NCI-H748 (cell line): ENCODE results near the gene GNA15.
A peak's percentile ranks its signal among the peaks of the same experiment; 100 is the strongest.

Experiments used
- DNase-seq: peaks from one replicate; lab custom pipeline; 2025; ENCODE audit not compliant: unreplicated experiment; lab: John Stamatoyannopoulos, UW

The GNA15 gene

DNA sequence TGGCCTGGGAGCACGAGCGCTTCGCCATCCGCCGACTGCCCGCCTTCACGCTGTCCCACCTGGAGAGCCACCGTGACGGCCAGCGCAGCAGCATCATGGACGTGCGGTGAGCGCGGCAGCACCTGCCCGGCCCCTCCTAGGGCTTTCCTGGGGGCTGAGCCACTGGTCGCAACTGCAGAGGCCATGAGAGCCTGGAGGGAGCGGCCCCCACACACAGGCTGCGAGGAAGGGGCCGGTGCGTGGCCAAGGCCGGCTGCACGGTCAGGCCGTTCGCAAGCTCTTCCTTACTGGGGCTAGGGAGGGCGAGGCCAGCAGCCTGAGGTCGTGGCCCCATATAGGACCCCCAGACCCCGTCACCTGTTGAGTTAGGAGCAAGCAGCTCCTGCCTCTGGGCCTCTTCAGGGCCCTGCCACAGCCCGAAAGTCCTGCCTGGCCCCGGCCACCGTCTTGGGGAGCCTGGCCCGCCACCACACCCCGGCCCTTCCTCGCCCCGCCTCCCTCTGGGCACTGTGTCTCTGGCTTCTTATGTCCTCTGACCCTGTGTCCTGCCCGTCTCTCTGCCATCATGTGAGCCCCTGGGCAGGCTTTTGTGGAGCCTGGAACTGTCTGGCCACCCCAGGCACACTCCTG is 68.9 kb downstream of the GNA15 start:
- DNase-seq = no peak

DNA sequence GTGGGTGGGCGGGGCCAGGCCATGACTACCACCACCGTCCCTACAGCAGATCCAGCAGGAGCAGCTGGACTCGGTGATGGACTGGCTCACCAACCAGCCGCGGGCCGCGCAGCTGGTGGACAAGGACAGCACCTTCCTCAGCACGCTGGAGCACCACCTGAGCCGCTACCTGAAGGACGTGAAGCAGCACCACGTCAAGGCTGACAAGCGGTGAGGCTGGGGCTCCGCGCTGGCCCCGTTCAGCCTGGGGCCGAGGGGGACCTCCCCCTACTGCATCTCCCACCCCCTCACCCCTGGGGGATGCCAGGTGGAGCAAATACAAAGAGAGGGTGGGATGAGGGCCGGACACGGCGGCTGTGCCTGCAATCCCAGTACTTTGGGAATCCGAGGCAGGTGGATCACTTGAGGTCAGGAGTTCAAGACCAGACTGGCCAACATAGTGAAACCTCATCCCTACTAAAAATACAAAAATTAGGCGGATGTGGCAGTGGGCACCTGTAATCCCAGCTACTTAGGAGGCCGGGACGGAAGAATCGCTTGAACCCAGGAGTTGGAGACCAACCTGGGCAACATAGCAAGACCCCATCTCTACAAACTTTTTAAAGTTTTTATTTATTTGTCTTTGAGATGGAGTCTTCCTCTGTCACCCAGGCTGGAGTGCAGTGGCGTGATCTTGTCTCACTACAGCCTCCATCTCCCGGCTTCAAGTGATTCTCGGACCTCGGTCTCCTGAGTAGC is 70.6 kb downstream of the GNA15 start:
- no peak for DNase-seq

DNA sequence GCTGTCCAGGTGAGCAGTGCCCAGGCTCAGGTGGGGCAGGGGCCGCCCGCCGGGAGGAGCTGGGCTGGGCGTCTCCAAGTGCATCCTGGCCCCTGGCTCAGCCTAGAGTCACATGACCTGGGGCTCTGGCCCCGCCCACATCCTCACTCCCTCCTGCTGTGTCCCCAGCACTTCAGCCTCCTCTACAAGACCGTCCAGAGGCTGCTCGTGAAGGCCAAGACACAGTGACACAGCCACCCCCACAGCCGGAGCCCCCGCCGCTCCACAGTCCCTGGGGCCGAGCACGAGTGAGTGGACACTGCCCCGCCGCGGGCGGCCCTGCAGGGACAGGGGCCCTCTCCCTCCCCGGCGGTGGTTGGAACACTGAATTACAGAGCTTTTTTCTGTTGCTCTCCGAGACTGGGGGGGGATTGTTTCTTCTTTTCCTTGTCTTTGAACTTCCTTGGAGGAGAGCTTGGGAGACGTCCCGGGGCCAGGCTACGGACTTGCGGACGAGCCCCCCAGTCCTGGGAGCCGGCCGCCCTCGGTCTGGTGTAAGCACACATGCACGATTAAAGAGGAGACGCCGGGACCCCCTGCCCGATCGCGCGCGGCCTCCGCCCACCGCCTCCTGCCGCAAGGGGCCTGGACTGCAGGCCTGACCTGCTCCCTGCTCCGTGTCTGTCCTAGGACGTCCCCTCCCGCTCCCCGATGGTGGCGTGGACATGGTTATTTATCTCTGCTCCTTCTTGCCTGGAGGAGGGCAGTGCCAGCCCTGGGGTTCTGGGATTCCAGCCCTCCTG is 71.8 kb downstream of the GNA15 start:
- no peak for DNase-seq

DNA sequence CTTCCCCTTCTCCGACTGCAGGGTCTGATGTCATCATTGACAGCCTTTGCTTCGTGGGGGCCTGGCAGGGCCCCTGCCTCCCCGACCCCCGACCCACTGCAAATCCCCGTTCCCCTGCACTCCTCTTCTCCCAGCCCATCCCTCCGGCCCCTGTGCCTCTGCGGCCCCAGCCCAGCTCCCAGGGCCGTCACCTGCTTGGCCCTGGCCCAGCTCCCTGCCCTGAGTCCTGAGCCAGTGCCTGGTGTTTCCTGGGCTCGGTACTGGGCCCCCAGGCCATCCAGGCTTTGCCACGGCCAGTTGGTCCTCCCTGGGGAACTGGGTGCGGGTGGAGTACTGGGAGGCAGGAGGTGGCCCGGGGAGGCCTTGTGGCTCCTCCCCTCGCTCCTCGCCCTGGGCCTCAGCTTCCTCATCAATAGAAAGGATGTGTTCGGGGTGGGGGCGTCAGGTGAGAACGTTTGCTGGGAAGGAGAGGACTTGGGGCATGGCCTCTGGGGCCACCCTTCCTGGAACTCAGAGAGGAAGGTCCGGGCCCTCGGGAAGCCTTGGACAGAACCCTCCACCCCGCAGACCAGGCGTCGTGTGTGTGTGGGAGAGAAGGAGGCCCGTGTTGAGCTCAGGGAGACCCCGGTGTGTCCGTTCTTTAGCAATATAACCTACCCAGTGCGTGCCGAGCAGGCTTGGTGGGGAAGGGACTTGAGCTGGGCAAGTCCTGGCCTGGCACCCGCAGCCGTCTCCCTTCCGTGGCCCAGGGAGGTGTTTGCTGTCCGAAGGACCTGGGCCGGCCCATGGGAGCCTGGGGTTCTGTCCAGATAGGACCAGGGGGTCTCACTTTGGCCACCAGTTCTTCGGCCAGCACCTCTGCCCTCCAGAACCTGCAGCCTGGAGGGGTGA is 72.7 kb downstream of the GNA15 start:
- no peak for DNase-seq

DNA sequence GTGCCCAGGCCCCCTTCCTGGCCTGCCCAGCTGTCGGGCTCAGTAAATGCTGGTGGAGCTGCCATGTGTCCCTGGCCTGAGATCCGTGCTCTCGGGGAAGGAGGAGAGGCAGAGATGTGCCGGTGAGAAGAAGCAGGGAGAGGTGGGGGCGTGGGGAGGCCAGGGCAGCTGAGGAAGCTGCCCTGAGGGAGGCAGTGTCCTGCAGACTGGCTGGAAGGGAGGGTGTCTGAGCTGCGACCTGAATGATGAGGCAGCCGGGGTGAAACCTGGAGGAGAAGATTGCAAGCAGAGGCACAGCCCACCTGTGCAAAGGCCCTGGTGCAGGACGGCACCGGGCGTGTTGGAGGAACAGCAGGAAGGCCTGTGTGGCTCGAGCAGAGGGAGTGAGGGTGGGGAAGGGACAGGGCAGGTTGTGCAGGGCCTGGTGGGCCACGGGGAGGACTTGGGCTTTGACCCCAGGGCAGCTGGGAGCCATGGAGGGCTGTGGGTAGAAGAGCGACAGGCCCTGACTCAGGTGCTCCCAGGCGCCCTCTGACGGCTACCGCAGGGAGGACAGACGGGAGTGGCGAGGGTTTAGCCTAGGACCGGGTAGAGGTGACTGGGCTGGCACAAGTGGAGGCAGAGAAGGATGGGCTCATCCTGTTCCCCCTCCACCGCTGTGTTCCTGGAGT is 74.6 kb downstream of the GNA15 start:
- DNase-seq = peak; percentile 33

DNA sequence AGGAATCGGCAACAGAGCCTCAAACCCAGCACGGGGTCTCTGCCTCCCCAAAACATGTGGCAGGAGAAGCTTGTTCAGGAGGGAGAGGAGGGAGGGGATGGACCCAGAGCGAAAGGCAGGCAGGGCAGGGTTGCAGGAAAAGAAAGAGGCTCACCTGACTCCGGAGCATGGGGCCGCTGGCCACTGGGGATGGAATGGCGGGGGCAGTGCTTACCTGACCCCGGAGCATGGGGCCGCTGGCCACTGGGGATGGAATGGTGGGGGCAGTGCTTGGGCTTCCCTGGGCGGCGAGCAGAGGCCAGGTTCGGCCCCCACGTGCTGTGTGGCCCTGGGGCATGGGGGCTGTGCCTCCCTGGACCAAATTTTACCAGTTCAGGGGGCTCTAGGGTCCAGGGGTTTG is 75.4 kb downstream of the GNA15 start:
- DNase-seq = no peak

DNA sequence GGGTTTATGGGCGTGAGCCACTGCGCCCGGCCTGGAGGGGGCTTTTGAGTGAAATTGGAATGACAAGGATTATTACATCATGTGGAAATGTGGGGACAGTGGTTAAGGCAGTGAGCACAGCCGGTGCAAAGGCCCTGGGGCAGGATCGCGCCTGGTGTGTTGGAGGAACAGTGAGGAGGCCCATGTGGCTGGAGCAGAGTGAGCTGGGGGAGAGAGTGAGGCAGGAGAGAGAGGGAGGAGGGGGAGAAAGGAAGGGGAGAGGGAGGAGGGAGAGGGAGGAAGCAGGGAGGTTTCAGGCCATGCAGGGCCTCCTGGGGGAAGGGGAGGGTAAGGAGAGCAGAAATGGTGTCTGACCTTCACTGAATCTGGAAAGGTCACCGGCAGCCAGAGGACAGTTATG is 77.3 kb downstream of the GNA15 start:
- DNase-seq = no peak
